Astrocyte (in vitro differentiated cells and primary cell): ENCODE results near the gene PTOV1.

Experiments
- CTCF ChIP-seq: IDR thresholded peaks from 2 replicates; pipeline ENCODE4 v1.5.1; 2011; ENCODE audit warnings: low read depth, mild to moderate bottlenecking, inconsistent platforms, low read length, moderate library complexity; ENCODE audit not compliant: insufficient read depth
- EZH2 ChIP-seq: IDR thresholded peaks from 2 replicates; pipeline ENCODE4 v1.6.1; 2012; ENCODE audit warnings: mild to moderate bottlenecking, low read length, inconsistent platforms; ENCODE audit not compliant: insufficient read depth

DNA sequence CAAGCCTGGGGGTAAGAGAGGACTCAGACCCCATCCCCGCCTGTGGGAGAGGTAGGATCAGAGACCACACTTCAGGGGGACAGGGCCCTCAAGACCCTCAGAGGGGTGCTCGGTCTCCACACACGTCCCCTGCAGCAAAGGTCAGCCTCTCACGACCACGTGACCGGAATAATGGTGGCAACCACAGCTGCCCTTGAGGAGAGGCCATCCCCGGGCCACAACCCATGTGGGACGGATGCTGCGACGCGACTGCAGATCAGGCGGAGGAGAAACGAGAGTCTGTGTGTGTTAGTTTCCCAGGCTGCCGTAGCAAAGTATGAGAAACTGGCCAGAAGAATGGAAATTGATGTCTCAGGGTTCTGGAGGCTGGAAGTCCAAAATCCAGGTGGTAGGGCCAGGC is 23.9 kb upstream of the PTOV1 start:
- TF ChIP-seq CTCF (no peak), EZH2 (no peak)
